Smooth muscle cell of the umbilical artery (primary cell): Measurements from ENCODE around the gene CLTC. TPM values are rescaled to one million over a fixed set of nuclear protein-coding genes. Genes with fewer than 3 reads are reported as not detected.

ENCODE experiments used
- total RNA-seq: library from RNA; depleted of rRNA; stranded (reverse); fragments of >200 nt; gene quantifications from 2 replicates; pipeline ENCODE4 v1.2.3, GENCODE V29; 2014

CLTC gene
- 641 and 956 TPM in 2 replicates for total RNA-seq

GRCh38 chr17:59619298-59620063 is at the start of gene CLTC:
CLTC (plus strand) TSS chr17:59619895; CDS start chr17:59620132, 237 bp downstream.

DNA sequence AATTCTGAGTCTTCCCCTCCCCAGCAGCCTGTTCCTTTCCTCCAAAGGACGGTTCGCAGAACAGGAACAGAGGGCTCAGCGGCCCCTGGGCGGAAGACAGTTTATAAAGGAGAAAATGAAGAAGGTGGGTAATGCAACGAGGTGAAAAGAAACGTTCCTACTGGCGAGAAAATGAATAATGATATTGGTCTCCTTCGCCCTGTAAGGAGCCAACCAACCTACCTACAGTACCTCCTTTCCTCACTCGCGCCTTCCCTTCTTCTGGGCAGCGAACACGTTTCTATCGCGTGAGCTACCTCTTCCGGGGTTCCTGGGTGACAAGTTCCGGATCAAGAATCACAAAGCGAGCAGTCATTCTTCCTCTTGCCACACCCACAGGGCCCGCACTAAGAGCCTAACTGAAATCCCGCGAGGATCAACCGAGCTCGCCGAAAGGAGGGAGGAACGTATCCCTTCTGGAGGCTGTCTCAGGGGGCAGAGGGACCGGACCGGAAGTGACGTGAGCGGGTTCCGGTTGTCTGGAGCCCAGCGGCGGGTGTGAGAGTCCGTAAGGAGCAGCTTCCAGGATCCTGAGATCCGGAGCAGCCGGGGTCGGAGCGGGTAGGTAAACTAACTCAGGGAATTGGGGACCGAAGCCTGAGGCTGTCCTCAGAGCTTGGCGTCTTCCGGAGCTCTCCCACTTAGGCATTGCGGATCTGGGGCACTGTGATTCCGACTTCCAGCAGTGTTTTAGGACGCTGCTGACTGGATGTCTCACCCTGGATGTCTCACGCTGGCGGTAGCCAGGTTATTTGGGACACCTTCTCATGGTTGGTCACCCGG is 87.7 kb downstream of the CLTC start, which contains the start of the genes PTRH2 and VMP1:
TSS of gene PTRH2 (minus strand) at position 282 of the 822 bp plus-strand sequence. CDS start 9,452 bp downstream, outside the sequence.
TSS of gene VMP1 (plus strand) at position 506 of the 822 bp plus-strand sequence. CDS start 23,793 bp downstream, outside the sequence.

Other genes starting within 250 kb of the CLTC start
- gene DHX40, start 54.3 kb upstream of the CLTC start, total RNA-seq = 54.5 and 74.8 TPM in 2 replicates
- gene PTRH2, start 87.5 kb downstream of the CLTC start, total RNA-seq = 16.9 and 24.2 TPM in 2 replicates
- gene VMP1, start 87.8 kb downstream of the CLTC start, total RNA-seq = 198 and 313 TPM in 2 replicates